OCI-LY1 (cell line): ENCODE results near the gene FTHL17.

ENCODE experiments used
- H2AFZ ChIP-seq: fragments of 200-600 bp; sonication (generic), shearing (Covaris generic); 2 replicates; pipeline ENCODE4 v1.6.0; 2014; ENCODE audit warnings: antibody characterized with exemption, mild to moderate bottlenecking, low read length
- H3F3A ChIP-seq: fragments of 200-600 bp; sonication (generic), shearing (Covaris generic); 2 replicates; pipeline ENCODE4 v1.6.0; 2014; ENCODE audit warnings: mild to moderate bottlenecking, antibody characterized with exemption, low read length, moderate library complexity; ENCODE audit not compliant: insufficient read depth
- H3K27ac ChIP-seq: fragments of 200-600 bp; sonication (generic); 2 replicates; pipeline ENCODE4 v1.5.1; 2014; ENCODE audit warnings: low read length, mixed run types, mild to moderate bottlenecking, low read depth; ENCODE audit not compliant: poor library complexity, severe bottlenecking
- H3K27me3 ChIP-seq: fragments of 200-600 bp; sonication (generic); 2 replicates; pipeline ENCODE4 v1.6.0; 2014; ENCODE audit warnings: antibody characterized with exemption, mild to moderate bottlenecking, low read length, moderate library complexity; ENCODE audit not compliant: insufficient read depth
- H3K36me3 ChIP-seq: fragments of 200-600 bp; sonication (generic); 2 replicates; pipeline ENCODE4 v1.6.1; 2014; ENCODE audit warnings: mild to moderate bottlenecking, antibody characterized with exemption, low read length, moderate library complexity, mixed read lengths; ENCODE audit not compliant: insufficient read depth
- H3K4me1 ChIP-seq: fragments of 200-600 bp; sonication (generic); 2 replicates; pipeline ENCODE4 v1.5.1; 2014; ENCODE audit warnings: mild to moderate bottlenecking, low read length, moderate library complexity; ENCODE audit not compliant: insufficient read depth, severe bottlenecking
- H3K4me2 ChIP-seq: fragments of 200-600 bp; sonication (generic), shearing (Covaris generic); 2 replicates; pipeline ENCODE4 v1.6.1; 2014; ENCODE audit warnings: low read length
- H3K4me3 ChIP-seq: fragments of 200-600 bp; sonication (generic); 2 replicates; pipeline ENCODE4 v1.5.1; 2014; ENCODE audit warnings: low read length, low read depth, mild to moderate bottlenecking, mixed read lengths; ENCODE audit not compliant: poor library complexity, severe bottlenecking
- H3K79me2 ChIP-seq: fragments of 200-600 bp; shearing (Covaris generic); 2 replicates; pipeline ENCODE4 v1.6.1; 2016; ENCODE audit warnings: mixed run types, low read length, mixed read lengths; ENCODE audit not compliant: insufficient read depth
- H3K9ac ChIP-seq: fragments of 200-600 bp; sonication (generic), shearing (Covaris generic); 2 replicates; pipeline ENCODE4 v1.6.1; 2014; ENCODE audit warnings: mild to moderate bottlenecking, low read length, mixed read lengths
- H3K9me2 ChIP-seq: fragments of 200-600 bp; sonication (generic), shearing (Covaris generic); 2 replicates; pipeline ENCODE4 v1.6.1; 2014; ENCODE audit warnings: low read depth, mild to moderate bottlenecking, low read length, mixed read lengths
- H3K9me3 ChIP-seq: fragments of 200-600 bp; shearing (Covaris generic); 2 replicates; pipeline ENCODE4 v1.6.1; 2014; ENCODE audit warnings: low read length, mixed read lengths
- H4K20me1 ChIP-seq: fragments of 200-600 bp; sonication (generic), shearing (Covaris generic); 2 replicates; pipeline ENCODE4 v1.6.0; 2016; ENCODE audit warnings: mild to moderate bottlenecking, low read length; ENCODE audit not compliant: insufficient read depth
- CTCF ChIP-seq: fragments of 200-600 bp; sonication (generic), shearing (Covaris generic); IDR thresholded peaks from 2 replicates; pipeline ENCODE4 v1.5.1; 2017; ENCODE audit warnings: mild to moderate bottlenecking, antibody characterized with exemption, low read length, moderate library complexity, mixed read lengths
- EZH2 ChIP-seq: fragments of 200-600 bp; sonication (generic), shearing (Covaris generic); IDR thresholded peaks from 2 replicates; pipeline ENCODE4 v1.8.0; 2017; ENCODE audit warnings: borderline replicate concordance, mixed run types, mild to moderate bottlenecking, antibody characterized with exemption, low read length, moderate library complexity, mixed read lengths

FTHL17 gene

GRCh38 chrX:31074522-31074921 lies 2.7 kb upstream of the FTHL17 start:
- Histone ChIP-seq H4K20me1 (no peaks in the 10 kb centered on the region), H3K9me3 (no peaks in the 10 kb centered on the region), H3K27me3 (no peaks in the 10 kb centered on the region), H3K79me2 (no peaks in the 10 kb centered on the region), H3K27ac (no peak overlapping the region), H3K4me3 (no peak overlapping the region), H3K4me2 (no peak overlapping the region), H3F3A (no peaks in the 10 kb centered on the region), H3K9me2 (no peaks in the 10 kb centered on the region), H3K9ac (no peak overlapping the region), H3K36me3 (no peaks in the 10 kb centered on the region), H2AFZ (no peak overlapping the region), H3K4me1 (no peaks in the 10 kb centered on the region)
- TF ChIP-seq CTCF (no peak), EZH2 (no peak)

GRCh38 chrX:31071262-31071661 lies 579 bp downstream of the FTHL17 start:
- no peak overlapping the region for H3K27ac ChIP-seq
- H3K9me2 ChIP-seq, result no peaks in the 10 kb centered on the region
- H3K4me2 ChIP-seq, result no peak overlapping the region
- H3K4me3 ChIP-seq, result no peak overlapping the region
- H3K4me1 ChIP-seq, result no peaks in the 10 kb centered on the region
- no peaks in the 10 kb centered on the region for H3K9me3 ChIP-seq
- H3K36me3 ChIP-seq, result no peaks in the 10 kb centered on the region
- H4K20me1 ChIP-seq, result no peaks in the 10 kb centered on the region
- H3K79me2 ChIP-seq, result no peaks in the 10 kb centered on the region
- no peaks in the 10 kb centered on the region for H3F3A ChIP-seq
- H3K9ac ChIP-seq, result no peak overlapping the region
- TF ChIP-seq EZH2, result no peak
- no peak for TF ChIP-seq CTCF
- H2AFZ ChIP-seq, result no peak overlapping the region
- H3K27me3 ChIP-seq, result no peaks in the 10 kb centered on the region

GRCh38 chrX:31070057-31070468 lies 1.8 kb downstream of the FTHL17 start:
- no peak for TF ChIP-seq EZH2
- no peak for TF ChIP-seq CTCF
- Histone ChIP-seq H3F3A (no peaks in the 10 kb centered on the region), H3K9me2 (no peaks in the 10 kb centered on the region), H3K4me1 (no peaks in the 10 kb centered on the region), H3K27ac (no peak overlapping the region), H3K4me3 (no peak overlapping the region), H3K9me3 (no peaks in the 10 kb centered on the region), H3K9ac (no peak overlapping the region), H3K79me2 (no peaks in the 10 kb centered on the region), H2AFZ (no peak overlapping the region), H3K27me3 (no peaks in the 10 kb centered on the region), H3K4me2 (no peak overlapping the region), H4K20me1 (no peaks in the 10 kb centered on the region), H3K36me3 (no peaks in the 10 kb centered on the region)
